Measurements from ENCODE around the gene PDZD2. TPM values are rescaled to one million over a fixed set of nuclear protein-coding genes. Genes with fewer than 3 reads are reported as not detected.
A peak's percentile ranks its signal among the peaks of the same experiment; 100 is the strongest.

The PDZD2 gene
- total and polyA plus RNA-seq, 2 experiments from 2014 or later = 8.3 to 16.9 TPM

- no peak for TF ChIP-seq REST (IDR thresholded peaks at IDR 0.05; ENCODE audit: unreplicated experiment)
- no peak for TF ChIP-seq JUNB (IDR thresholded peaks at IDR 0.05; ENCODE audit: unreplicated experiment)
Observed at GRCh38 chr5:32024751-32025150, 385.8 kb downstream of the PDZD2 start (continued).

GRCh38 chr5:32027093-32027716 lies 388.3 kb downstream of the PDZD2 start:
- no peaks in the 10 kb centered on the region for H3K9me2 ChIP-seq (ENCODE audit: insufficient read depth)
- peak overlapping the region; percentile 17; the same call in 1 of the 2 replicates for H3K4me2 ChIP-seq
- peak; percentile 20; the same call in 1 of the 3 replicates for ATAC-seq
- H3K4me1 Mint-ChIP-seq = peaks cover 25% of the 10 kb centered on the region
- no peak for DNase-seq (ENCODE audit: low spot score)
- H3F3A ChIP-seq (replicated peaks; ENCODE audit: low read depth) = no peaks in the 10 kb centered on the region
- peak overlapping the region; percentile 84 for H3K27ac Mint-ChIP-seq
- no peaks in the 10 kb centered on the region for H3K36me3 ChIP-seq (ENCODE audit: insufficient read depth)
- peak overlapping the region; percentile 88 for H3K27ac ChIP-seq (ENCODE audit: low read depth)
- H3K9me3 Mint-ChIP-seq = no peaks in the 10 kb centered on the region
- no peaks in the 10 kb centered on the region; the same call in 2 of the 3 replicates for H3K36me3 Mint-ChIP-seq (ENCODE audit: low read depth)
- TF ChIP-seq ETS1 (IDR thresholded peaks at IDR 0.05) (no peak), EZH2phosphoT487 (IDR thresholded peaks at IDR 0.05; ENCODE audit: unreplicated experiment) (no peak), POLR2AphosphoS5 (IDR thresholded peaks at IDR 0.05; ENCODE audit: low read depth) (no peak), CREB1 (CRISPR knock-in tag; IDR thresholded peaks at IDR 0.05; ENCODE audit: low read depth) (no peak), NANOG (IDR thresholded peaks at IDR 0.05; ENCODE audit: borderline replicate concordance) (no peak), EZH2 (IDR thresholded peaks at IDR 0.05; ENCODE audit: low read depth, unreplicated experiment) (no peak)
- H3K4me3 Mint-ChIP-seq = no peak overlapping the region
- H3K79me2 ChIP-seq (replicated peaks; ENCODE audit: insufficient read depth) = no peaks in the 10 kb centered on the region
- H2AFZ ChIP-seq = no peak overlapping the region
- no peaks in the 10 kb centered on the region for H3K27me3 ChIP-seq (ENCODE audit: insufficient read depth)
- H4K20me1 ChIP-seq (replicated peaks; ENCODE audit: insufficient read depth) = no peaks in the 10 kb centered on the region
- peaks cover 3% of the 10 kb centered on the region for H3K27me3 Mint-ChIP-seq (ENCODE audit: insufficient read depth, low read depth, poor library complexity)
- H3K4me1 ChIP-seq (ENCODE audit: insufficient read depth) = peaks cover 34% of the 10 kb centered on the region
- H3K4me3 ChIP-seq = no peak overlapping the region

All from GM23338 (cell line).